Peyer's patch (tissue), 4 donors: ENCODE measurements around the gene CA11. TPM values are rescaled to one million over a fixed set of nuclear protein-coding genes. Genes with fewer than 3 reads are reported as not detected.

Source experiments
- DNase-seq, 3 donors: peaks; one replicate each; pipeline ENCODE4 v3.0.0-alpha.2; 2017 to 2019
- H3K27ac ChIP-seq, 4 donors: fragments of 200-600 bp; sonication (generic); one replicate each; pipeline ENCODE4 v1.5.1; 2016 to 2019
- H3K27me3 ChIP-seq, 2 donors: fragments of 200-600 bp; sonication (generic); one replicate each; pipeline ENCODE4 v1.5.1; 2019
- H3K36me3 ChIP-seq, 3 donors: fragments of 200-600 bp; sonication (generic); one replicate each; pipeline ENCODE4 v1.5.1; 2016 to 2019
- H3K4me1 ChIP-seq, 4 donors: fragments of 200-600 bp; sonication (generic); one replicate each; pipeline ENCODE4 v1.5.1; 2016 to 2019
- H3K4me3 ChIP-seq, 4 donors: fragments of 200-600 bp; sonication (generic); 1 replicate in 3 of 4; 2 replicates in 1 of 4; pipeline ENCODE4 v1.5.1; 2016 to 2019; ENCODE audit warnings: mild to moderate bottlenecking in 1 of 4
- H3K9me3 ChIP-seq, 4 donors: fragments of 200-600 bp; sonication (generic); one replicate each; pipeline ENCODE4 v1.5.1; 2016 to 2019; ENCODE audit warnings: mild to moderate bottlenecking in 1 of 4
- POLR2A ChIP-seq, 2 donors: fragments of 450-650 bp; IDR thresholded peaks; one replicate each; pipeline ENCODE4 v1.5.1; 2017; ENCODE audit warnings: antibody characterized with exemption in 2 of 2, mild to moderate bottlenecking in 2 of 2, moderate library complexity in 2 of 2
- total RNA-seq, 4 donors: library from RNA; depleted of rRNA; stranded (reverse); fragments of >200 nt; gene quantifications; one replicate each; pipeline ENCODE4 v1.1.0, GENCODE V29; 2016
- TF ChIP-seq, protein P1 (sequence below), 6 experiments: fragments of 450-650 bp in 4 of 6; fragments of 200-600 bp in 2 of 6; sonication (generic) in 1 of 6; IDR thresholded peaks; one replicate each; pipeline ENCODE4 v1.5.1; 2017 to 2019; ENCODE audit warnings: antibody characterized with exemption in 6 of 6, mild to moderate bottlenecking in 3 of 6, moderate library complexity in 1 of 6

The CA11 gene
- total RNA-seq, 4 donors from 2014 or later: 0.70 to 8.3 (median 2.1) TPM

DNA sequence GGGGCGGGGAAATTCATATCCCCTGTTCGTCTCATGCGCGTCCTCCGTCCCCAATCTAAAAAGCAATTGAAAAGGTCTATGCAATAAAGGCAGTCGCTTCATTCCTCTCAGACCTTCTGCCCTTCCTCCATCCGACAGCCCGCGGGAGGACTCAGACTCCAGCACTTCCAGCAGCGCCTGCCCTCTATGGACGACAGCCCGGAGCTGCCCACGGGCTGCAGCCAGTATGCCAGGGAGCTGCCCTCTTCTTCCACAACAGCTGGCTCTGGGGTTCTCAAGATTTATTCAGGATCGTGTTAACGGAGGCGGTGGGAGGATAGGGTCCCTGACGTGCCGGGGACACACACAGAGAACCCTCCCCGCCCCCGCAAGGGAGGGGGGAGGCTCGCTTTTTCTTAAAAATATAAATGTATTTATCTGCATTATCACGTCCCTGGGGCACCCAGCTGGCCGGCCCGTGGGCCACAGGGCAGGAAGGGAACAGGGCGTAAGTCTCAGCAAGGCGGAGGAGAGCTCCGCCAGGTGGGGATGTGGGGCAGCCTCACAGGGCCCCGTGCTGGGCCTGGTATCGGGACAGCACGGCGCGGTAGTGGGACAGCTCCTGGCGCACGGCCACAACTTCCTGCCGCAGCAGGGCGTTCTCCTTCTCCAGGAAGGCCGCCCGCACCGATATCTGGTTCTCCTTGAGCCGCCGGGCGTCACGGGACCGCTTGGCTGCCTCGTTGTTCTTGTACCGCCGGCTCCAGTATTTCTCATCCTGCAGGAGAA is 15.5 kb downstream of the CA11 start:
- peaks cover 0 to 30% (median 0%) of the 10 kb centered on the region in 3 donors for H3K36me3 ChIP-seq
- peak overlapping the region in 3 of 4 donors; percentile 3 to 23 (median 15) for H3K4me3 ChIP-seq
- H3K4me1 ChIP-seq: peaks cover 6 to 81% (median 18%) of the 10 kb centered on the region in 4 donors
- peak overlapping the region; percentile 55 to 91 (median 76) for H3K27ac ChIP-seq
- H3K9me3 ChIP-seq: no peaks in the 10 kb centered on the region
- TF ChIP-seq POLR2A (IDR thresholded peaks at IDR 0.05): peak; percentile 4 to 5
- TF ChIP-seq, protein P1, sequence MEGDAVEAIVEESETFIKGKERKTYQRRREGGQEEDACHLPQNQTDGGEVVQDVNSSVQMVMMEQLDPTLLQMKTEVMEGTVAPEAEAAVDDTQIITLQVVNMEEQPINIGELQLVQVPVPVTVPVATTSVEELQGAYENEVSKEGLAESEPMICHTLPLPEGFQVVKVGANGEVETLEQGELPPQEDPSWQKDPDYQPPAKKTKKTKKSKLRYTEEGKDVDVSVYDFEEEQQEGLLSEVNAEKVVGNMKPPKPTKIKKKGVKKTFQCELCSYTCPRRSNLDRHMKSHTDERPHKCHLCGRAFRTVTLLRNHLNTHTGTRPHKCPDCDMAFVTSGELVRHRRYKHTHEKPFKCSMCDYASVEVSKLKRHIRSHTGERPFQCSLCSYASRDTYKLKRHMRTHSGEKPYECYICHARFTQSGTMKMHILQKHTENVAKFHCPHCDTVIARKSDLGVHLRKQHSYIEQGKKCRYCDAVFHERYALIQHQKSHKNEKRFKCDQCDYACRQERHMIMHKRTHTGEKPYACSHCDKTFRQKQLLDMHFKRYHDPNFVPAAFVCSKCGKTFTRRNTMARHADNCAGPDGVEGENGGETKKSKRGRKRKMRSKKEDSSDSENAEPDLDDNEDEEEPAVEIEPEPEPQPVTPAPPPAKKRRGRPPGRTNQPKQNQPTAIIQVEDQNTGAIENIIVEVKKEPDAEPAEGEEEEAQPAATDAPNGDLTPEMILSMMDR (IDR thresholded peaks at IDR 0.05): peak in 3 of 6 experiments; percentile 23 to 36 (median 24)
- peak in 2 of 3 donors; percentile 81 to 85 for DNase-seq
- no peaks in the 10 kb centered on the region for H3K27me3 ChIP-seq

DNA sequence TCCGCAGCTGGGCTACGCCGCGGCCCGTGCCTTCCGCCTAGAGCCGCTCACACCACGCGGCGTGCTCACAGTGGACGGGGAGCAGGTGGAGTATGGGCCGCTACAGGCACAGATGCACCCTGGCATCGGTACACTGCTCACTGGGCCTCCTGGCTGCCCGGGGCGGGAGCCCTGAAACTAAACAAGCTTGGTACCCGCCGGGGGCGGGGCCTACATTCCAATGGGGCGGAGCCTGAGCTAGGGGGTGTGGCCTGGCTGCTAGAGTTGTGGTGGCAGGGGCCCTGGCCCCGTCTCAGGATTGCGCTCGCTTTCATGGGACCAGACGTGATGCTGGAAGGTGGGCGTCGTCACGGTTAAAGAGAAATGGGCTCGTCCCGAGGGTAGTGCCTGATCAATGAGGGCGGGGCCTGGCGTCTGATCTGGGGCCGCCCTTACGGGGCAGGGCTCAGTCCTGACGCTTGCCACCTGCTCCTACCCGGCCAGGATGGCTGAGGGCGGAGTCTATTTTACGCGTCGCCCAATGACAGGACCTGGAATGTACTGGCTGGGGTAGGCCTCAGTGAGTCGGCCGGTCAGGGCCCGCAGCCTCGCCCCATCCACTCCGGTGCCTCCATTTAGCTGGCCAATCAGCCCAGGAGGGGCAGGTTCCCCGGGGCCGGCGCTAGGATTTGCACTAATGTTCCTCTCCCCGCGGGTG is 16.2 kb downstream of the CA11 start:
- peaks cover 0 to 30% (median 0%) of the 10 kb centered on the region in 3 donors for H3K36me3 ChIP-seq
- peak overlapping the region; percentile 55 to 91 (median 76) for H3K27ac ChIP-seq
- TF ChIP-seq POLR2A (IDR thresholded peaks at IDR 0.05): peak; percentile 38 to 79
- TF ChIP-seq, protein P1 (IDR thresholded peaks at IDR 0.05): no peak
- peak in 2 of 3 donors; percentile 93 to 94 for DNase-seq
- peak overlapping the region in 2 of 4 donors; percentile 15 to 23 for H3K4me3 ChIP-seq
- peaks cover 3 to 84% (median 15%) of the 10 kb centered on the region in 4 donors for H3K4me1 ChIP-seq
- H3K27me3 ChIP-seq: no peaks in the 10 kb centered on the region
- H3K9me3 ChIP-seq: no peaks in the 10 kb centered on the region

DNA sequence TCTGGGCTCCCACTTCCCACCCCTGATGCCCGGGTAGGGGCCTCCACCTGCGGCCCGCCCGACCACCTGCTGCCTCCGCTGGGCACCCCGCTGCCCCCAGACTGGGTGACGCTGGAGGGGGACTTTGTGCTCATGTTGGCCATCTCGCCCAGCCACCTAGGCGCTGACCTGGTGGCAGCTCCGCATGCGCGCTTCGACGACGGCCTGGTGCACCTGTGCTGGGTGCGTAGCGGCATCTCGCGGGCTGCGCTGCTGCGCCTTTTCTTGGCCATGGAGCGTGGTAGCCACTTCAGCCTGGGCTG is 16.7 kb downstream of the CA11 start:
- Histone ChIP-seq H3K27me3 (no peaks in the 10 kb centered on the region), H3K4me1 (peaks cover 5 to 86% (median 13%) of the 10 kb centered on the region in 4 donors), H3K4me3 (no peak overlapping the region), H3K36me3 (peaks cover 0 to 30% (median 0%) of the 10 kb centered on the region in 3 donors), H3K9me3 (no peaks in the 10 kb centered on the region), H3K27ac (peak overlapping the region in 3 of 4 donors; percentile 62 to 91 (median 89))
- TF ChIP-seq POLR2A (IDR thresholded peaks at IDR 0.05): no peak
- TF ChIP-seq, protein P1 (IDR thresholded peaks at IDR 0.05): no peak
- no peak for DNase-seq

DNA sequence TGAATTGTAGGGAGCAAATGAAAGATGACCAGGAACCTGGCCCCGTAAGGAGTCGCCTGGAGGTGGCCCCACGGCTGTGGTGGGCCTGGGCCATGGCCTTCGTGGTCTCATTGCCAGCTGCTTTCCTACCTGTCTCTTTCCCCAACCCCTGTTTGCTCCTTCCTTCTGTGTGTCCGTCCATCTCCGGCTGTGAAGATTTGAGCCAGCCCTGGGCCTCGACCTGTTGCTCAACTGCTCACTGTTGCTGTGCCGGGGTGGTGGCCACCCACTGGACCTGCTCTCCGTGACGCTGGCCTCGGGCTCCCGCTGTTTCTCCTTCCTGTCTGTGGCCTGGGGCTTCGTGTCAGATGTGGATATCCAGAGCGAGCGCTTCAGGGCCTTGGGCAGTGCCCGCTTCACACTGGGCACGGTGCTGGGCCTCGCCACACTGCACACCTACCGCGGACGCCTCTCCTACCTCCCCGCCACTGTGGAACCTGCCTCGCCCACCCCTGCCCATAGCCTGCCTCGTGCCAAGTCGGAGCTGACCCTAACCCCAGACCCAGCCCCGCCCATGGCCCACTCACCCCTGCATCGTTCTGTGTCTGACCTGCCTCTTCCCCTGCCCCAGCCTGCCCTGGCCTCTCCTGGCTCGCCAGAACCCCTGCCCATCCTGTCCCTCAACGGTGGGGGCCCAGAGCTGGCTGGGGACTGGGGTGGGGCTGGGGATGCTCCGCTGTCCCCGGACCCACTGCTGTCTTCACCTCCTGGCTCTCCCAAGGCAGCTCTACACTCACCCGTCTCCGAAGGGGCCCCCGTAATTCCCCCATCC is 17.3 kb downstream of the CA11 start:
- no peak for DNase-seq
- Histone ChIP-seq H3K36me3 (peaks cover 0 to 30% (median 0%) of the 10 kb centered on the region in 3 donors), H3K4me3 (no peak overlapping the region), H3K4me1 (peaks cover 2 to 82% (median 12%) of the 10 kb centered on the region in 4 donors), H3K9me3 (no peaks in the 10 kb centered on the region), H3K27me3 (no peaks in the 10 kb centered on the region), H3K27ac (peak overlapping the region in 2 of 4 donors; percentile 89 to 91)
- no peak for TF ChIP-seq POLR2A (IDR thresholded peaks at IDR 0.05)
- TF ChIP-seq, protein P1 (IDR thresholded peaks at IDR 0.05): no peak

DNA sequence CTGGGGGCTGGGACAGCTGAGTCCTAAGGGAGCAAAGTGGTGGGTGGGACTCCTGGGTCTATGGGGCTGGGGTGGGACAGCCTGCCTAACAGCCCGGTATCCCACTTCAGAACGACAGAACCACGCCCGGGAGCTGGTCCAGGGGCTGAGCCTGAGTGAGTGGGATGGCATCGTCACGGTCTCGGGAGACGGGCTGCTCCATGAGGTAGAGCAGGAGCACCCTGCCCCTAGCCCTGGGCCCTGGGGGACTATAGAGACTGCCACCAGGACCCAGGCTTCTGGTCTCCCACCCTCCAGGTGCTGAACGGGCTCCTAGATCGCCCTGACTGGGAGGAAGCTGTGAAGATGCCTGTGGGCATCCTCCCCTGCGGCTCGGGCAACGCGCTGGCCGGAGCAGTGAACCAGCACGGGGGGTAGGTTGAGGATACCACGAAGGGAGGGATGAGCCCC is 18.1 kb downstream of the CA11 start:
- no peaks in the 10 kb centered on the region for H3K27me3 ChIP-seq
- peaks cover 0 to 82% (median 15%) of the 10 kb centered on the region in 4 donors for H3K4me1 ChIP-seq
- peak overlapping the region in 3 of 4 donors; percentile 87 to 91 (median 88) for H3K27ac ChIP-seq
- H3K36me3 ChIP-seq: peaks cover 0 to 30% (median 0%) of the 10 kb centered on the region in 3 donors
- H3K9me3 ChIP-seq: no peaks in the 10 kb centered on the region
- no peak for DNase-seq
- TF ChIP-seq, protein P1 (IDR thresholded peaks at IDR 0.05): no peak
- TF ChIP-seq POLR2A (IDR thresholded peaks at IDR 0.05): no peak
- H3K4me3 ChIP-seq: no peak overlapping the region
